ENCODE results near the gene AUP1.

AUP1 gene

DNA sequence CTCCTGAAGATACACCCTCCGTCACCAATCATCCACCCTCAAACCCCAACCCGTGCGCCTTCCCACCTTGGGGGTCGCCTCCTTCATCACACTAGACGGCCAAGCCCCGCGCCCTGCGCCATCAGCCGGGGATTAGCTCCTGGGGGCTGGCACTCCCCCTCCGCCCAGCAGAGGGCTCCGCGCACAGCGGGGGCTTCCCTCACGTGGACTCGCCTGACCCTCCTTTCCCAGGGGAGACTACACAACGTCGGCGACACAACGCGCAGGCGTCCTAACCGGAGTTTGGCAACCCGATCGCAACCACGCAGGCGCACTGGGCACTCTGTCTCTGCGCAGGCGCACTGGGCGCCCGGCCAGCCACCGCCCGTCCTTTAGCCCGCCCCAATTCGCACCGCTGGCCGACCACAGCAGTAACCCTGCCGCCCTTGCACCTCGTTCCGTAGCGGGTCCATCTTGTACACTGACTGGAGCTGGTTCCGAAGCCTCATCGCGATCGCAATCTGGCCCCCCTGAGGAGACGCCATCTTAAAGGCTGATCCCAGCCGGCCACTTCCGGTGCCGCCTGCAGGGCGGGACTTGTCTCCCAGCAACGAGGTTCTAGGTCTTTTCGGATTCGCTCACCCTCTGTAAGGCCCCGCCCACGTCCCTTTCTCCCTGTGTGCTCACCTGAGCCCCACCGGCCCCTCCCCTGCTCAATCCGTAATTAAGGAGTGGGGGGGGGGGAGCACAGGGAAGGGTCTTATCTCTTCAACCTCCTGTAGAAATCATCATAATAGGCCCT is 22.2 kb downstream of the AUP1 start, which contains the start of gene PCGF1:
Gene PCGF1 (minus strand): TSS at position 551 of the 781 bp plus-strand sequence. CDS start 27 bp downstream, at position 524.
- TF ChIP-seq, protein P1, sequence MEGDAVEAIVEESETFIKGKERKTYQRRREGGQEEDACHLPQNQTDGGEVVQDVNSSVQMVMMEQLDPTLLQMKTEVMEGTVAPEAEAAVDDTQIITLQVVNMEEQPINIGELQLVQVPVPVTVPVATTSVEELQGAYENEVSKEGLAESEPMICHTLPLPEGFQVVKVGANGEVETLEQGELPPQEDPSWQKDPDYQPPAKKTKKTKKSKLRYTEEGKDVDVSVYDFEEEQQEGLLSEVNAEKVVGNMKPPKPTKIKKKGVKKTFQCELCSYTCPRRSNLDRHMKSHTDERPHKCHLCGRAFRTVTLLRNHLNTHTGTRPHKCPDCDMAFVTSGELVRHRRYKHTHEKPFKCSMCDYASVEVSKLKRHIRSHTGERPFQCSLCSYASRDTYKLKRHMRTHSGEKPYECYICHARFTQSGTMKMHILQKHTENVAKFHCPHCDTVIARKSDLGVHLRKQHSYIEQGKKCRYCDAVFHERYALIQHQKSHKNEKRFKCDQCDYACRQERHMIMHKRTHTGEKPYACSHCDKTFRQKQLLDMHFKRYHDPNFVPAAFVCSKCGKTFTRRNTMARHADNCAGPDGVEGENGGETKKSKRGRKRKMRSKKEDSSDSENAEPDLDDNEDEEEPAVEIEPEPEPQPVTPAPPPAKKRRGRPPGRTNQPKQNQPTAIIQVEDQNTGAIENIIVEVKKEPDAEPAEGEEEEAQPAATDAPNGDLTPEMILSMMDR (conservative IDR thresholded peaks at IDR 0.05; ENCODE audit: low read depth, low read length) = peak; percentile 13; the same call in 1 of the 2 replicates
- Histone ChIP-seq H3K36me3 (ENCODE audit: insufficient read depth) (no peaks in the 10 kb centered on the region), H3K79me2 (ENCODE audit: insufficient read depth, low read depth) (peaks cover 13% of the 10 kb centered on the region), H4K20me1 (ENCODE audit: insufficient read depth) (no peaks in the 10 kb centered on the region), H3K4me1 (ENCODE audit: low read depth, poor library complexity, severe bottlenecking) (peaks cover 23% of the 10 kb centered on the region), H3K4me3 (IDR thresholded peaks at IDR 0.05; ENCODE audit: insufficient read depth, low read depth, low read length) (peak within 1 kb of the TSS; percentile 88), H3K27ac (peak within 1 kb of the TSS; percentile 86), H2AFZ (ENCODE audit: low read depth) (peak within 1 kb of the TSS; percentile 99), H3K27me3 (ENCODE audit: insufficient read depth, low read depth) (peaks cover 24% of the 10 kb centered on the region), H3K9ac (peak within 1 kb of the TSS; percentile 86), H3K4me2 (peak within 1 kb of the TSS; percentile 98)

DNA sequence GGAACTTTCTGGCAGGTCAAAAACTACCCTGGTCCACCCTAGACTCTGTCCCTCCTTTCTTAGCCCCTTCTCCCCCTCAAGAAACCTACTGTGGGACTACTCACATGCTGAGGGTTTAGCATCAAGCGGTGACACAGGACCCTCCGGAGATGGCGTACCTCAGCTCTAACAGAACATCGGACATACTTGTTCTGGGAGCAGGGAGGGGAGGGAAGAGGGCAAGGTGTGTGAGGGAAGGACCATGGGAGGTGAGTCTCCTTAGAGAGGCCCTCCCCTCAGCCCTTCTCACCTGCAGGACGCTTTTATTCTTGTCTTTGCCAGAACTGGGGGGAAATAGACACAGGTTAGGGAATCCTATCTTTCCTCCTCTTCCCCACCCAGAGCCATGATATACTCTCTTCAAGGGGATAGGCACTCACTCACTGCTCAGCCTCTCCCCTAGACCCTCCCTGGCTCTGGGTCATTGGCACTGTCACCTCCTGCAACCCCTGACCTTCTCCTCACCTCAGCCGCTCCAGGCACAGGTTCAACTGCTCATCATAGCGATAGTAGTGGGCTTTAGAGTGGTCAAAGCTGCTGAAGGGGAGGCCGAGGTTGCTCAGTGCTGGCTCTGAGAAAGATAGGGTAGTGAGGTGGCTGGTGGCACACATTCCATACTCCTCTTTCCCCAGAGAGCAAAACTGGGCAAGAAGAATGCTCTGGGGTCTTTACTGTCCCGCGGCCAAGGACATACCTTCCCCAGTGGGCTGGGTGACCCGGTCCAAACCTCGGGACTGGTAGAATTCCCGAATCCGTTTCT is 23.9 kb downstream of the AUP1 start:
- Histone ChIP-seq H3K9ac (no peak overlapping the region), H3K4me2 (peak overlapping the region; percentile 98), H3K36me3 (ENCODE audit: insufficient read depth) (no peaks in the 10 kb centered on the region), H3K4me1 (ENCODE audit: low read depth, poor library complexity, severe bottlenecking) (peaks cover 29% of the 10 kb centered on the region), H3K27me3 (ENCODE audit: insufficient read depth, low read depth) (peaks cover 16% of the 10 kb centered on the region; the same call in 1 of the 2 replicates), H3K4me3 (IDR thresholded peaks at IDR 0.05; ENCODE audit: insufficient read depth, low read depth, low read length) (no peak overlapping the region), H3K27ac (no peak overlapping the region), H4K20me1 (ENCODE audit: insufficient read depth) (no peaks in the 10 kb centered on the region), H2AFZ (ENCODE audit: low read depth) (no peak overlapping the region), H3K79me2 (ENCODE audit: insufficient read depth, low read depth) (peaks cover 13% of the 10 kb centered on the region)
- TF ChIP-seq, protein P1 (conservative IDR thresholded peaks at IDR 0.05; ENCODE audit: low read depth, low read length) = no peak

DNA sequence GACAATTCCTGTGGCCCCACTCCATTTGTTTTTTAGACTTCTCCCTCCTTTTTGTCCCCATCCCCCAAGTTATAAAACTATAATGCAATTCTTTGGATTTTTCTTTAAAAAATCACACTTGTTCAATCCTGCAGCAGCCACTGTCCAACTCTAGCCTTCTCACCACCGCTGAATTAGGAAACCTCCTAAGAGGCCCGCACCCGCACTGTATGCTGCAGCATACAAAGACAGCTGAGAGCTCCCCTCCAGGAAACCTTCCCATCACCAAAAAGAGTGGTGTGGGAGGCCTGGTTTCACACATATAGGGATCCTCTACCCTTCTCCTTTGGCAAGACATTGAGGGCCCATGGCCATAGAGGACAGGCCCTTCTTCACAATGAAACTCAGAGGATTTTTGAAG is 24.9 kb downstream of the AUP1 start:
- H3K79me2 ChIP-seq (ENCODE audit: insufficient read depth, low read depth) = peaks cover 13% of the 10 kb centered on the region
- no peaks in the 10 kb centered on the region for H3K36me3 ChIP-seq (ENCODE audit: insufficient read depth)
- peaks cover 29% of the 10 kb centered on the region for H3K4me1 ChIP-seq (ENCODE audit: low read depth, poor library complexity, severe bottlenecking)
- TF ChIP-seq, protein P1 (conservative IDR thresholded peaks at IDR 0.05; ENCODE audit: low read depth, low read length) = no peak
- no peaks in the 10 kb centered on the region for H4K20me1 ChIP-seq (ENCODE audit: insufficient read depth)
- H3K27ac ChIP-seq = no peak overlapping the region
- H3K4me3 ChIP-seq (IDR thresholded peaks at IDR 0.05; ENCODE audit: insufficient read depth, low read depth, low read length) = no peak overlapping the region
- H2AFZ ChIP-seq (ENCODE audit: low read depth) = no peak overlapping the region
- H3K4me2 ChIP-seq = no peak overlapping the region
- peaks cover 12% of the 10 kb centered on the region; the same call in 1 of the 2 replicates for H3K27me3 ChIP-seq (ENCODE audit: insufficient read depth, low read depth)
- no peak overlapping the region for H3K9ac ChIP-seq

DNA sequence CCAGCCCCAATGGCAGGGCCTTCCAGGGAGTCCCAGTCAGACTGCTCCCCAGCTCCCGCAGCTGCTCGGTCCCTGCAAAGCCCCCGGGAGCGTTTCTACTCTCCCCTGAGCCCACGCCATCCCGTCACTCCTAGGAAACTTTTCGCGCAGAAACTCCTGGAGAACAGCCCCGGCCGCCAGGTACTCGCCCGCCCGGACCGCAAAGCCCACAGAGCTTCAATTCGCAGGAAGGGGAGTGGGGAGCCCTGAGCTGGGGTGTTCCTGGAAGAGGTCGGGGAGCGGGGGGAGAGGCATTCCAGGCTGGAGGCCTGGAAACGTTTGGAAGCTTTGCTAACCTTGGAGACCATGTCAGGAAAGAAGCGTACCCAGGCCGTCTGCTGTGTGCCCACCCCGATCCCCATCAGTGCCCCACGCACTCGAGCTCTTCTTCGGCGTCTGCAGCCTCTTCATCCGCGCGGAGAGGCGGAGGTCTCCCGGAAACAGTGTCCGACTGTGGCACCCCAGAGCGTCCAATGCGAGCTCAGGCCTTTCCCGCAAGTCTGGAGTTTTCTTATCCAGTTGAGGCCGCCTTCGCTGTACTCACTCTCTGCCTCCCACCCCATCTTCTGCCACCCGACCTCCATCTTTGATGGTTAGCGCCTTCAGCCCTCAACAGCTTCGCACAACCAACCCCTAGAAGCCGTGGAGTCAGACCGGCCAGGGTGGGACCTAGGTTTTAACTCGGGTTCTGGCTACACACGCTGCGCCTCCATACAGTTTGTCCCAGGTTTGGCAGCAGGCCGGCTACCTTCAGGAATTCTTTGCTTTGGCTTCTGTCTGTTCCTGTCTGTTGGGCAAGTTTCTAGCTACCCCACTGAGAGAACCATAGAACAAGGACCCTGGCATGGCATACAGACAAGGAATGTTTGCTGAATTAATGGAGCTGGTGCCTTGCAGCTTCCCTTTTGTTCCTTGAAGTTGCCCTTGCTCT is 25.7 kb downstream of the AUP1 start:
- TF ChIP-seq, protein P1 (conservative IDR thresholded peaks at IDR 0.05; ENCODE audit: low read depth, low read length) = no peak
- no peaks in the 10 kb centered on the region for H4K20me1 ChIP-seq (ENCODE audit: insufficient read depth)
- no peaks in the 10 kb centered on the region for H3K36me3 ChIP-seq (ENCODE audit: insufficient read depth)
- H3K27ac ChIP-seq = no peak overlapping the region
- peak overlapping the region; percentile 96 for H3K4me2 ChIP-seq
- peak overlapping the region; percentile 98 for H2AFZ ChIP-seq (ENCODE audit: low read depth)
- peaks cover 29% of the 10 kb centered on the region for H3K4me1 ChIP-seq (ENCODE audit: low read depth, poor library complexity, severe bottlenecking)
- H3K79me2 ChIP-seq (ENCODE audit: insufficient read depth, low read depth) = peaks cover 13% of the 10 kb centered on the region
- H3K9ac ChIP-seq = peak overlapping the region; percentile 42; the same call in 1 of the 2 replicates
- H3K4me3 ChIP-seq (IDR thresholded peaks at IDR 0.05; ENCODE audit: insufficient read depth, low read depth, low read length) = no peak overlapping the region
- H3K27me3 ChIP-seq (ENCODE audit: insufficient read depth, low read depth) = peaks cover 12% of the 10 kb centered on the region; the same call in 1 of the 2 replicates
